Panc1 (cell line): ENCODE data around the gene TMEM220. TPM values are rescaled to one million over a fixed set of nuclear protein-coding genes. Genes with fewer than 3 reads are reported as not detected.

Source experiments
- ATAC-seq: fragments of 200-7000 bp; cut with Tn5 transposase; 2 replicates; pipeline ENCODE4 v1.9.1; 2020; ENCODE audit warnings: mild to moderate bottlenecking, moderate library complexity
- BruUV-seq: library from RNA; stranded (reverse); fragments of 400-500 nt; replicated peaks from 2 replicates; lab custom pipeline; 2021; lab: Mats Ljungman, UMichigan
- CTCF ChIA-PET: fragments of 300-600 bp; sonication (Branson Sonifier 250); formaldehyde crosslinking; loops from one replicate; lab custom pipeline; 2022; ENCODE audit warnings: antibody characterized with exemption; lab: Charles Lee
- POLR2A ChIA-PET: fragments of 300-600 bp; sonication (Branson Sonifier 250); formaldehyde crosslinking; loops from one replicate; lab custom pipeline; 2022; ENCODE audit warnings: antibody characterized with exemption; lab: Charles Lee
- DNase-seq: peaks from one replicate; pipeline ENCODE4 v3.0.0-alpha.2; 2010; ENCODE audit warnings: low read depth, low spot score
- H3K27ac ChIP-seq: 2 replicates; pipeline ENCODE4 v1.5.1; 2011; ENCODE audit warnings: mild to moderate bottlenecking, low read length, inconsistent platforms
- H3K27me3 ChIP-seq: fragments of 200-500 bp; sonication (Bioruptor generic); 2 replicates; pipeline ENCODE4 v1.6.0; 2014; ENCODE audit warnings: low read length, inconsistent platforms; ENCODE audit not compliant: control insufficient read depth, insufficient read depth
- H3K36me3 ChIP-seq: fragments of 200-500 bp; sonication (Bioruptor generic); 2 replicates; pipeline ENCODE4 v1.5.1; 2014; ENCODE audit warnings: inconsistent platforms, mild to moderate bottlenecking, low read length, moderate library complexity; ENCODE audit not compliant: control insufficient read depth, insufficient read depth
- H3K4me1 ChIP-seq: 2 replicates; pipeline ENCODE4 v1.5.1; 2011; ENCODE audit warnings: inconsistent platforms, mild to moderate bottlenecking, low read length, moderate library complexity; ENCODE audit not compliant: control insufficient read depth, insufficient read depth
- H3K4me3 ChIP-seq, 2 experiments: 2 replicates each; pipeline ENCODE4 v1.5.1; 2011 to 2012; ENCODE audit warnings: low read depth in 2 of 2, low read length in 2 of 2, mild to moderate bottlenecking in 2 of 2, inconsistent platforms in 1 of 2, moderate library complexity in 1 of 2
- H3K9me3 ChIP-seq: fragments of 200-500 bp; sonication (Bioruptor generic); 2 replicates; pipeline ENCODE4 v1.5.1; 2014; ENCODE audit warnings: low read depth, mild to moderate bottlenecking, inconsistent platforms, low read length, moderate library complexity; ENCODE audit not compliant: control insufficient read depth, insufficient read depth
- CTCF ChIP-seq: fragments of 450-650 bp; IDR thresholded peaks from 2 replicates; pipeline ENCODE4 v1.5.1; 2017; ENCODE audit warnings: mild to moderate bottlenecking
- POLR2AphosphoS5 ChIP-seq: IDR thresholded peaks from 2 replicates; pipeline ENCODE4 v1.6.1; 2012; ENCODE audit warnings: mild to moderate bottlenecking, low read depth, low read length, moderate library complexity
- REST ChIP-seq, 2 experiments: IDR thresholded peaks; 2 replicates each; pipeline ENCODE4 v1.6.1; 2011 to 2012; ENCODE audit warnings: low read depth in 2 of 2, control low read depth in 1 of 2, low read length in 1 of 2, mild to moderate bottlenecking in 1 of 2, moderate library complexity in 1 of 2; ENCODE audit not compliant: insufficient read depth in 1 of 2
- SIN3A ChIP-seq: IDR thresholded peaks from 2 replicates; pipeline ENCODE4 v1.6.1; 2012; ENCODE audit warnings: low read depth, mild to moderate bottlenecking, low read length, moderate library complexity, borderline replicate concordance; ENCODE audit not compliant: insufficient read depth
- TCF7L2 ChIP-seq: IDR thresholded peaks from 2 replicates; pipeline ENCODE4 v1.6.1; 2011; ENCODE audit warnings: mild to moderate bottlenecking, low read depth, low read length, inconsistent platforms
- in situ Hi-C: cut with HindIII; loops from 2 replicates; pipeline ENCODE4 v1.10.0; 2016; ENCODE audit warnings: low sequenced_read_pairs, low pct_unique_long_range_greater_than_20kb
- intact Hi-C: fragments of 100-400 bp; cut with micrococcal nuclease; formaldehyde crosslinking; loops from one replicate; pipeline ENCODE4 v1.10.0; 2022; ENCODE audit not compliant: unreplicated experiment
- total RNA-seq: library from RNA; stranded (reverse); gene quantifications from one replicate; pipeline ENCODE4 v1.2.1, GENCODE V29; 2021; ENCODE audit not compliant: unreplicated experiment

Gene TMEM220
- total RNA-seq, 1 experiment from 2014 or later, result 9.3 TPM

- DNase-seq (no peak), ATAC-seq (no peak)
- no peaks in the 10 kb centered on the region for H3K36me3 ChIP-seq
- H3K4me1 ChIP-seq, result no peaks in the 10 kb centered on the region
- H3K27me3 ChIP-seq, result no peaks in the 10 kb centered on the region
- TF ChIP-seq POLR2AphosphoS5 (no peak), CTCF (no peak), SIN3A (no peak), TCF7L2 (no peak), REST (IDR thresholded peaks at IDR 0.05; ENCODE audit: insufficient read depth in 1 of 2, low read depth in 2 of 2, low read length in 1 of 2) (no peak)
- intact Hi-C loops, result no loop called here
- CTCF ChIA-PET, result no interaction called here
- H3K4me3 ChIP-seq, result no peak overlapping the region
- no peak overlapping the region for H3K27ac ChIP-seq
- no peaks in the 10 kb centered on the region for H3K9me3 ChIP-seq
- BruUV-seq, result no TSS peak
- in situ Hi-C loops, result no loop called here
- POLR2A ChIA-PET, result no interaction called here
Observed at GRCh38 chr17:10725262-10725661, 4.6 kb downstream of the TMEM220 start.

GRCh38 chr17:10724546-10725195, 5.2 kb downstream of the TMEM220 start:
- Histone ChIP-seq H3K4me3 (no peak overlapping the region), H3K27me3 (no peaks in the 10 kb centered on the region), H3K27ac (no peak overlapping the region), H3K4me1 (no peaks in the 10 kb centered on the region), H3K9me3 (no peaks in the 10 kb centered on the region), H3K36me3 (no peaks in the 10 kb centered on the region)
- in situ Hi-C loops, result no loop called here
- intact Hi-C loops, result no loop called here
- DNase-seq (no peak), ATAC-seq (no peak)
- TF ChIP-seq CTCF (no peak), TCF7L2 (no peak), POLR2AphosphoS5 (no peak), REST (IDR thresholded peaks at IDR 0.05; ENCODE audit: insufficient read depth in 1 of 2, low read depth in 2 of 2, low read length in 1 of 2) (no peak)
- ChIA-PET CTCF (no interaction called here), POLR2A (no interaction called here)
- BruUV-seq, result no TSS peak
